ENCODE data around the gene DNAH8.
"Not testable (repeated sequence)": the region's sequence is repeated elsewhere in the genome, so short reads cannot be mapped to it uniquely, and the experiment has no call there.

The DNAH8 gene

DNA sequence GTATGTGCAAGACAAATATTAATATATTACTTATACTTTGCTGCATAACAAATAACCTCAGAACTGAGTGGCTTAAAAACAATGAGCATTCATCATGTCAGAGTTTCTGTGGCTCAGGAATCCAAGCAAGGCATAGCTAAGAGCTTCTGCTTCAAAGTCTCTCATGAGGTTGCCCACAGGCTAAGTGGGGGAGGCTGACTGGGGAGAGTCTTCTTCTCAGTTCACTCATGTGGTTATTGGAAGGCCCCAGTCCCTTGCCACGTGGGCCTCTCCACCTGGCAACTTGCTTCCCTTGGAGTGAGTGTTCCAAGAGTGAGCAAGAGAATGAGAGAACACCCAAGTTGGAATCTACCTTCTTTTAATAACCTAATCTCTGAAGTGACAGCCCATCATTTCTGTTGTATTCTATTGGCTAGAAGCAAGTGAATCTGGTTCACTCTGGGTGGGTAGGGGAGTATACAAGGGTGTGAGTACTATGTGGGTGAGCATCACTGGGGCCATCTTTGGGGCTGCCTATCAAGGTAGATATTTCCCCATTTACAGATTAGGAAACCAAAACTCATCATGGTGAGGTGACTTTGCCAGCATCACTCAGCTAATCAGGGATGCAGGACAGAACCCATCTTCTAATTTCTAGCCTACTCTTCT, 36.0 kb downstream of the DNAH8 start:
- DNase-seq (ENCODE audit: low read depth in 1 of 2, low spot score in 1 of 2) = no peak

- no peak for DNase-seq (ENCODE audit: low read depth in 1 of 2, low spot score in 1 of 2)
These were observed 38.6 kb downstream of the DNAH8 start for GRCh38 chr6:38753707-38754106.

GRCh38 chr6:38755207-38755606, 40.1 kb downstream of the DNAH8 start:
- no peak for DNase-seq (ENCODE audit: low read depth in 1 of 2, low spot score in 1 of 2)

GRCh38 chr6:38755874-38756273, 40.8 kb downstream of the DNAH8 start:
- DNase-seq (ENCODE audit: low read depth in 1 of 2, low spot score in 1 of 2) = no peak

GRCh38 chr6:38760097-38760496, 45.0 kb downstream of the DNAH8 start:
- DNase-seq (ENCODE audit: low read depth in 1 of 2, low spot score in 1 of 2) = no peak

GRCh38 chr6:38762848-38763247, 47.7 kb downstream of the DNAH8 start:
- no peak for DNase-seq (ENCODE audit: low read depth in 1 of 2, low spot score in 1 of 2)

- no peak for DNase-seq (ENCODE audit: low read depth in 1 of 2, low spot score in 1 of 2)
These were observed 52.4 kb downstream of the DNAH8 start for GRCh38 chr6:38767560-38767959.

DNA sequence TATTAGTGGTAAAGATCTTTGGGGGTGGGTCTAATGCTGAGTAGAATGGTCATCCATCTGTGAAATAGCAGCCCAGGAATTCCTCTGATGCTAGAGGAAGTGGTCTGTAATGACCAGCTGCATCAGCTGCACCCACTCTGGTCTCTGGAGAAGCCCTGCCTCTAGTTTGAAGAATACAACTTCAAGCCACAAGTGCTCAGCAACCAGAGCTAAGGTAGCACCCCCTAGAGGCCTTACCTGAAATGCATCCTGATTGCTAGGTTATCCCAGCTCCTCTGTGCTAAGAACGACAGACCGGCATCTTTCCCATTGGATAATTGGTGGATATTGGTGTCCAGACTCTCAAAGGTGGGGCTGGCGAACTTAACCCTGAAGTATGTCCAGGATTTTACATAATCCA, 58.2 kb downstream of the DNAH8 start:
- DNase-seq (ENCODE audit: low read depth in 1 of 2, low spot score in 1 of 2) = no peak

GRCh38 chr6:38774929-38775707, 60.0 kb downstream of the DNAH8 start:
- DNase-seq (ENCODE audit: low read depth in 1 of 2, low spot score in 1 of 2) = no peak

- DNase-seq (ENCODE audit: low read depth in 1 of 2, low spot score in 1 of 2) = no peak
These were observed 60.8 kb downstream of the DNAH8 start for GRCh38 chr6:38775870-38776269.

- no peak for DNase-seq (ENCODE audit: low read depth in 1 of 2, low spot score in 1 of 2)
These were observed 61.4 kb downstream of the DNAH8 start for GRCh38 chr6:38776515-38776914.

DNA sequence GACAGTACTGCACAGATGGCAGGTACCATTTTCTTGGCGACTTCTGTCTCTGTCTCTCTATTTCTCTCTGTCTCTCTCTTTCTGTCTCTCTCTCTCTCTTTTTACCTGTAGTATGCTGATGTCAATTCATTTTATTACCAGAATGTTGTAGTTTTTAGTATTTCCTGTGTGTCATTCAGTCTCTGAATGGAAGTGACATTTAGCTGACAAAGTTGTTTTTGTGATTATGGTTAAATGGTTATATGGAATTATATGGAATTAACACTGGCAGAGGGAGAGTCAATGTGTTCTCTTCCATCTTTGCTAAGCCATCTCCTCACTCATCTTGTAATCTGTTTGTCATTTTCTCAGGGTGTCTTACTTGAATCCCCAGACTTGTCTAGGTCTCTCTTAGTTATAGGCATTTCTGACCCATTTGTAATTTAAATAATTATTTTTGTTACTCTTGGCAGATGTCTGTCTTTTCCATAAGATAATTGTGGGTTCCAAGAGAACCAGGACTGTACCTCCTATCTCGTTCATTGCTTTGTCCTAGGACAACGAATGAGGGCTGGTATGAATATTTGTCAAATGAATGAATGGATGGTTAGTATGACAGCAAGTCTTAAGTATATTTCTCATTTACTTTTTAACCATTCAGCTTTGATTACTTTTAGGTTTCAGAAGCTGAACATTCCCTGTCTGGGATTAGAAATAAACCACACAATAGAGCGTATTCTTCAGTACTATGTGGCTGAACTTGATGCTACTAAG, 64.4 kb downstream of the DNAH8 start:
- DNase-seq (ENCODE audit: low read depth in 1 of 2, low spot score in 1 of 2) = no peak

DNA sequence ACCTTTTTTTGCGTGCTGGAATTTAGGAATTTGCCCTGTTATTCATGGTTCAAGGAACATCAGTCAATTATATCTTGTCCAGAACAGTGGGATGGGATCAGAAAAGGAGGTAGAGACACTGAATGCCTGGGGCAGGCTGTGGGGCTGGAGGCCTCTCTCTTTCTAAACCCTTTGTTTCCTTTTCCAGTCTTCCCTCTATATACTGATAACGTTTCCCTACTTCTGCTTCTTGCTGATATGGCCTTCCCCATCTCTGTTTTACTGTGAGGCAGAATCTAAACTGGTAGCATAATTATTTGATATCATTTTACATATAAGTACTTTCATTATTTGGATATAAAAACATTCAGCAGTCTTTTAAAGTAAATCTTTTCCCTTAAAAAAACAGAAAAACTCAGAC, 67.5 kb downstream of the DNAH8 start:
- no peak for DNase-seq (ENCODE audit: low read depth in 1 of 2, low spot score in 1 of 2)

DNA sequence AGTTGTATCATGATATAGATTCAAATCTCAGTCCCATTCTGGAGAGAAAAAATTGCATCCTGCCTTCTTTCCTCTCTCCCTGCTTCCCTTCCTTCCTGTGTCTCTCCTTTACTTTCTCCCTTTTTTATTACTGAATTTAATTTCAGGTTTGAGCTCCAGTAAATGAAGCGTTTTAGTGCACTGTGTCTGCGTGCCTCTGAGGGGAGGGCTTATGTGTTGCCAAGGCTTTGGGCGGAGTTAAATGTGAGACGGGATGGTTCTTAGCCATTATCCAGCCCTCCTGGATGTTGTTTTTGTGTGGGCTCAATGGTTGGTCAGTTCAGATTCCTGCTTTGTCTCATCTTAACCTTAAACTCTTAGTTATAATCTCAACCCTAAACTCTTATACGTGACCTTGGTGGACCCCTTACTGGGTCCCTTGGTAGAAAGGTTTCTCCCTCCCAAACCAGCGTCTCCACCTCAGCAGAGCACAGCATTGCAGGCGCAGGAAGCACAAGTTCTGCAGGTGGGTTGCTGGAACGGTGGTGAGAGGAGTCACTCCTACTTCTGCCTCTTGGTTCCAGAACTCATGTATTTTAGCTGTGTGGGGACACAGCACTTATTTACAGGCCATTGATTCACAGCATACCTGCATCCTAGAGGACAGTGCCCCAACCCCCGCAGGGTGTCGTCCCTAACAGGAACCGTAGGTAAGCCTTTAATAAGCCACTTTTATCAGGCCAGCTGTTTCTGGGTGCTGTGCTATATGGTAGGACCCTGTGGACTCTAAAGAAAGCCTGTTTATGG, 68.5 kb downstream of the DNAH8 start:
- DNase-seq (ENCODE audit: low read depth in 1 of 2, low spot score in 1 of 2) = no peak

DNA sequence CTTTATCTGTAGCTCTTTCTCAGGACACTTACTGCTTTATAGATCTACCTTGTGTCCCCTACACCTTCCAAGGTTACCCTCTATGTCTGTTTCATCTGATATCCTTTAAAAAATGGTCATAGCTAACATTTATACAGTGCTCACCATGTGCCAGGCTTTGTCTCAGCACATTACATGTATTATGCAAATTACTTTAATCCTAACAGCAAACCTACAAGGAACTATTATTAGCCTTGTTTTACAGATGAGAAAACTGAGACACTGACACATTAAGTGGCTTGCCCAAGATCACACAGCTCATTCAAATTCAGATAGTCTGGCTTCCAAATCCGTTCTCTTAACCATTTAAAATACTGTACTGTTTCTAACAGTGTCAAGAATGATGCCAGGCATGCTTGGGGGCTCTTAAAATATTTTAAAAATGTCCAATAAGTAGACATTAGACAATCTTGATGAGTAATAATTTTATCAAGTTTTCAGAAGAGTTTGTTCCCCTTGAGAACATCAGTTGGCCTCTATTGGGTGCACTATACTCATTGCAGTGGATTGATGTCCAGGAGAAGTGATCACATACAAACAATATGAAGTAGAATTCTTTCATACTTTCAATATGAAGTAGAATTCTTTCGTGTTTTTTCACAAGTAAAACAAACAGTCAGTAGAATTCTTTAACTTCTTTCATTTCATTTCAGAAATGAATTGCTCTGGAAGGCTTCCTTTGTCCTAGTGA, 69.6 kb downstream of the DNAH8 start:
- no peak for DNase-seq (ENCODE audit: low read depth in 1 of 2, low spot score in 1 of 2)

GRCh38 chr6:38786486-38786885, 71.4 kb downstream of the DNAH8 start:
- no peak for DNase-seq (ENCODE audit: low read depth in 1 of 2, low spot score in 1 of 2)

DNA sequence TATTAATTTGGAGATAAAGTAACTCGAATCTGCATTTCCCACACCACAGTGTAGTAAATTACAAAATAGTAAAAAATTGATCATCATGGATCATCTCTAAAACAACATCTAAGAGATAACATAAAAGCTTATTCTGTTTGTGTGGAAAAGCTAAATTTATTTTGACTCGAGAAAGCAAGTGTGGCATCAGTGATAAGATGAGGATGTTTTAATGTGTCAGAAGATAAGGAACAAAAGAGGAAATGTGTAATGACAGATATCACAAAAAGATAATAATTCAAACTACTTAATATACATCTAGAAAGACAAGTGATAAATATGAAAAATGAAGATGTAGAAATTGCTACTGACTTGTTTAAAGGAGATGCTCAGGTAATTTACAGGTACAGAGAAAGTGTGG, 74.1 kb downstream of the DNAH8 start:
- DNase-seq (ENCODE audit: low read depth in 1 of 2, low spot score in 1 of 2) = no peak

GRCh38 chr6:38792356-38792755, 77.2 kb downstream of the DNAH8 start:
- no peak for DNase-seq (ENCODE audit: low read depth in 1 of 2, low spot score in 1 of 2)

- DNase-seq (ENCODE audit: low read depth in 1 of 2, low spot score in 1 of 2) = no peak
These were observed 79.6 kb downstream of the DNAH8 start for GRCh38 chr6:38794682-38795081.

DNA sequence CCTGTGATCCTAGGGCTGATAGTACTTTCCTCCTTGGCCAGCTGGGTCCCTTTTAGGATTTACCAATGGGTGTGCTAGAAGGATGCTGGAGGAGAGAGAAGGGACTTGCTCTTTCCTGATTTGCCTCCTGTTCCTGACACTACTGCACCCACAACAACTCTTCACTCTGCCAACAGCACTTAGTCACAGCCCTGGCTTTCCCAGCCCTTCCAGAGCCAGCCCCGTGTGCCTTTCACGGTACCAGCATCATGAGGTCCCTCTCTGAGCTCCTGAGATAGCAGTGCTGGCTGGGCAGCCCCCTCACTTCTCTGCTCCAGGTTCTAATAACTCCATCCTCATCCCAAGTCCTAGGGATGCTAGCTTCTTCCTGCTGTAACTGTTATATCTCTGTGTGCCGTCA, 80.9 kb downstream of the DNAH8 start:
- DNase-seq (ENCODE audit: low read depth in 1 of 2, low spot score in 1 of 2) = no peak

- DNase-seq (ENCODE audit: low read depth in 1 of 2, low spot score in 1 of 2) = not testable (repeated sequence)
These were observed 81.3 kb downstream of the DNAH8 start for GRCh38 chr6:38796437-38796836.

All from activated CD4-positive, alpha-beta T cell treated with anti-CD3 and anti-CD28 coated beads, Interleukin-2, amount 50 U/mL, for 24 hours (primary cell).